Measurements from ENCODE around the gene ZNF775. TPM values are rescaled to one million over a fixed set of nuclear protein-coding genes. Genes with fewer than 3 reads are reported as not detected.
A peak's percentile ranks its signal among the peaks of the same experiment; 100 is the strongest.

Gene ZNF775
- total RNA-seq, 1 donor from 2014 or later: 4.5 TPM

DNA sequence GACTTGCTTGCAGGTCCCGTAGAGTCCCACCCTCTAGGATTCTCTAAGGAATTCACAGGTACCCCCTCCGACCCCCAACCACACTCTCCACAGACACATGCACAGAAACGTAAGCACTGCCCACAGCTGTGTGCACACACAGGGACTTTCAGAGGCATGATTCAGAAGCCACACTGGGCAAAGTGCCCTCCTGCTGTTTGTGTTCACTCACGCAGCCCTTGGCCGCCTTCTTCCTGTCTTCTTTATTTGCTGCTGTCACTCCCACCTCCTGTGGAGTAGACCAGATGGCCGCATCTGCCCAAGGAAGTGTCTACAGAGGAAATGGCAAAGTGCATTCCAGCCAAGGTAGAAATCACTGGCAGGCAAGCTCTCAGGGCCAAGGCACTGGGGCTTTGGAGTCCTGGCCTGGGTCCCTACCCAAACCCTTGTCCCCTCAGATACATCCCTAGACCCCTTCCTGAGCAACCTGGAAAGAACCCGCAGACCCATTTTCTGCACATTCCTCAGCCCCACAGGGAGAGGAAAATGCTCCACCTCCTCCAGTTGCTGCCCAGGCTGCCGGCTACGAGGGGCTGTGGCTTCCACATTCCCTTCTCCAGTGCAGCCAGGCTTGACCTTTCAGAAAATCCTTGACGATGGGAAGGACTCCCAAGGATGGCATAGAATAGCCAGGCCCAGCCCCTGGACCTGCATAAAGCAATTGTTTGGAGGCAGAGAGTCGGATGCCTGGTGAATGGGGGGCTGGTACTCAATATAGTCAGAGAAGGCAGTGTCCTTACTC, 49.7 kb downstream of the ZNF775 start:
- Histone ChIP-seq H3K27ac (no peak overlapping the region), H3K9me3 (no peaks in the 10 kb centered on the region), H3K36me3 (no peaks in the 10 kb centered on the region), H3K27me3 (ENCODE audit: low read depth) (no peaks in the 10 kb centered on the region), H3K4me1 (peaks cover 23% of the 10 kb centered on the region), H3K4me3 (no peak overlapping the region)
- DNase-seq (no peak), ATAC-seq (peak; percentile 52 to 54)
- intact Hi-C loops (cut with DNase I): no loop called here
- TF ChIP-seq, protein P1, sequence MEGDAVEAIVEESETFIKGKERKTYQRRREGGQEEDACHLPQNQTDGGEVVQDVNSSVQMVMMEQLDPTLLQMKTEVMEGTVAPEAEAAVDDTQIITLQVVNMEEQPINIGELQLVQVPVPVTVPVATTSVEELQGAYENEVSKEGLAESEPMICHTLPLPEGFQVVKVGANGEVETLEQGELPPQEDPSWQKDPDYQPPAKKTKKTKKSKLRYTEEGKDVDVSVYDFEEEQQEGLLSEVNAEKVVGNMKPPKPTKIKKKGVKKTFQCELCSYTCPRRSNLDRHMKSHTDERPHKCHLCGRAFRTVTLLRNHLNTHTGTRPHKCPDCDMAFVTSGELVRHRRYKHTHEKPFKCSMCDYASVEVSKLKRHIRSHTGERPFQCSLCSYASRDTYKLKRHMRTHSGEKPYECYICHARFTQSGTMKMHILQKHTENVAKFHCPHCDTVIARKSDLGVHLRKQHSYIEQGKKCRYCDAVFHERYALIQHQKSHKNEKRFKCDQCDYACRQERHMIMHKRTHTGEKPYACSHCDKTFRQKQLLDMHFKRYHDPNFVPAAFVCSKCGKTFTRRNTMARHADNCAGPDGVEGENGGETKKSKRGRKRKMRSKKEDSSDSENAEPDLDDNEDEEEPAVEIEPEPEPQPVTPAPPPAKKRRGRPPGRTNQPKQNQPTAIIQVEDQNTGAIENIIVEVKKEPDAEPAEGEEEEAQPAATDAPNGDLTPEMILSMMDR (IDR thresholded peaks at IDR 0.05): no peak

DNA sequence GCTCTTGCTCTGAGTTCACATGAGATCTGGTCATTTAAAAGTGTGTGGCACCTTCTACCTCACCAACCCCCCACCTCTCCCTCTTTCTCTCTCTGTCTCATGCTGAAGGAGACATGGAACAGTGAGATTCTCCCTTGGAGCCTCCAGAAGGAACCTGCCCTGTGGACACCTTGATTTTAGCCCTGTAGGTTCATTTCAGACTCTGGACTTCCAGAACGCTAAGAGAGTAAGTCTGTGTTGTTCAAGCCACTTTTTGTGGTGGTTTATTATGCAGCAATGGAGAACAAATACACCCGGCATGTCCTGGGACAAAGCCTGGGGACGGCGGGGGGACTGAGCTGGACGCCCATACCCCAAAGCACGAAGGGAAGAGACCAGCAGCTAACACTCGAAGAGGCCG, 50.6 kb downstream of the ZNF775 start:
- ATAC-seq (no peak), DNase-seq (no peak)
- Histone ChIP-seq H3K27me3 (ENCODE audit: low read depth) (no peaks in the 10 kb centered on the region), H3K27ac (no peak overlapping the region), H3K4me3 (no peak overlapping the region), H3K36me3 (no peaks in the 10 kb centered on the region), H3K9me3 (no peaks in the 10 kb centered on the region), H3K4me1 (peaks cover 26% of the 10 kb centered on the region)
- intact Hi-C loops (cut with DNase I): no loop called here
- TF ChIP-seq, protein P1 (IDR thresholded peaks at IDR 0.05): no peak

DNA sequence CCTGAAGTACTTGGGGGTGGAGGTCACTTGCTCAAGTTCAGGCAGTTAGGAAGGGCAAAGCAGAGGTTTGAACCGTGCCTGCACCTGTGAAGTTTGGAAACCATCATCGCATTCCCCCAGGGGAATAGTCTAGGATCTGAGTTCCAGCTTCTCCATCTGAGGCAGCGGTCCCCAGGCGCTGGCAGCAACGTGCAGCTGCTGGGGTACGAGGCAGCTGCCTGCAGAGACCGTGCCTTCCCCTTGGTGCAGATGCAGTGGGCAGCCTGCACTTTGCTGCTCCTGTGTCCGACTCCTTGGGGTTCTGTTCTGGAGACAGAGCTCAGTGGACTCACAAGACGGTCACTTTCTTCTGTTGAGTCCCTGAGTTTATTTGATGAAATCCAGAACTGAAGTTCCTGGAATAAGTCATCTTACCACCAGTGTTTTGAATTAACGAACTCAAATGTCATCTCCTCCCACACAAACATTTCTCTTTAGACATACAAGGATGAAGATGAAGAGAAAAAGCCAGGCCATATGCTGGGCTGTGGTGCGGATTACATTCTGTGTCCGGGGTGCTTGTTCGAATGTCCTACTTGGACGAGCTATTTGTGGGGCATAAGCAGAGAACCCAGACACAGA, 51.4 kb downstream of the ZNF775 start:
- Histone ChIP-seq H3K9me3 (no peaks in the 10 kb centered on the region), H3K27me3 (ENCODE audit: low read depth) (no peaks in the 10 kb centered on the region), H3K4me1 (peaks cover 30% of the 10 kb centered on the region), H3K36me3 (no peaks in the 10 kb centered on the region), H3K27ac (no peak overlapping the region), H3K4me3 (no peak overlapping the region)
- intact Hi-C loops (cut with DNase I): no loop called here
- DNase-seq: no peak
- ATAC-seq: no peak
- TF ChIP-seq, protein P1 (IDR thresholded peaks at IDR 0.05): no peak

DNA sequence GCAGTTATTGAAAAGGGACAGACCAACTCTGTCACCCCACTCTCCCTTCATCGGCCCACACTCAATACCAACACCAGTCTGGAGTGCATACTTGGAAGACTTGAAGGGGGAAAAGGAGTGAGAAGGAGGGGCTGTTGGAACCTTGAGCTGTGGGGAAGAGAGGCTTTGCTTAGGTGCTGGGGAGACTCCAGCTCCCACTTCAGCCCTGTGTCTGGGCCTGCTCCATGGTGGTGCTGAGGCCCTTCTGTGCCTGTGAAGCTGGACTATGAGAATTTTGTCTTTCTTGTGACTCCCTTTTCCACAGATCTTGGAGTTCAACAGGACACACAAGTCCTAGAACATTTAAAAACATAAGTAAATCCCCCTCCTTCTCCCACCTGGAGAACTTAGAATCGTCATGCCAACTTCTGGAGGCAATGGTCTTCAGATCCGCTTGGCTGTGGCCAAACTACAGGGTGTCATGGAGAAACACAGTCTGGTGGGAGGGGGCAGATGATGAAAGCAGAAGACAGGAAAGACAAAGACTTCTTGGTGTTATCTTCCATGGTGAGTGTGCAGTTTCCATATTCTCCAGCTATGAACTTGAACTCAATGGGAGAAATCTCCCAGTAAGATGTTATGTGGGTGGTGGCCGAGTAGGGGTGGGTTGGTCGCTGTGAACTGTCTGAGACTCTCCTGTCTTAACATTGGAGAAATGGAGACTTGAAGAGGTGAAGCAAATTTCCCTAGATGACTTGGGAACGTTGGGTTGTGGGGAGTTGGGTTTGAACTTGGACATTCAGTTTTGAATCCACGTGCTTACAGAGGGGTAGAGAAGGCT, 52.9 kb downstream of the ZNF775 start:
- ATAC-seq: peak in 1 of 2 donors; percentile 22

More for the DNA sequence above, 52.9 kb downstream of the ZNF775 start:
- Histone ChIP-seq H3K27ac (no peak overlapping the region), H3K27me3 (ENCODE audit: low read depth) (no peaks in the 10 kb centered on the region), H3K4me1 (peaks cover 30% of the 10 kb centered on the region), H3K36me3 (no peaks in the 10 kb centered on the region), H3K9me3 (no peaks in the 10 kb centered on the region), H3K4me3 (no peak overlapping the region)
- intact Hi-C loops (cut with DNase I): no loop called here
- DNase-seq: no peak
- TF ChIP-seq, protein P1 (IDR thresholded peaks at IDR 0.05): no peak
